Esophagus squamous epithelium (tissue), 5 donors: ENCODE measurements around the gene PRR11. TPM values are rescaled to one million over a fixed set of nuclear protein-coding genes. Genes with fewer than 3 reads are reported as not detected.

ENCODE experiments used
- DNase-seq: peaks from one replicate; lab custom pipeline; 2025; lab: John Stamatoyannopoulos, UW
- H3K27ac ChIP-seq, 4 donors: fragments of 200-600 bp; sonication (generic); one replicate each; pipeline ENCODE4 v1.5.1; 2016 to 2019; ENCODE audit warnings: mild to moderate bottlenecking in 1 of 4
- H3K27me3 ChIP-seq, 4 donors: fragments of 200-600 bp; sonication (generic); 1 replicate in 3 of 4; 2 replicates in 1 of 4; pipeline versions ENCODE4 v1.5.1 to v1.6.0; 2017 to 2021; ENCODE audit warnings: antibody characterized with exemption in 1 of 4
- H3K36me3 ChIP-seq, 3 donors: fragments of 200-600 bp; sonication (generic); one replicate each; pipeline ENCODE4 v1.5.1; 2016 to 2019
- H3K4me1 ChIP-seq, 3 donors: fragments of 200-600 bp; sonication (generic); one replicate each; pipeline ENCODE4 v1.5.1; 2017 to 2019
- H3K4me3 ChIP-seq, 4 donors: fragments of 200-600 bp; sonication (generic); 1 replicate in 3 of 4; 2 replicates in 1 of 4; pipeline ENCODE4 v1.5.1; 2016 to 2019; ENCODE audit warnings: mild to moderate bottlenecking in 2 of 4, moderate library complexity in 1 of 4
- H3K9me3 ChIP-seq, 3 donors: fragments of 200-600 bp; sonication (generic); one replicate each; pipeline ENCODE4 v1.5.1; 2016 to 2019
- POLR2A ChIP-seq, 4 donors: fragments of 450-650 bp; IDR thresholded peaks; one replicate each; pipeline ENCODE4 v1.6.1; 2017; ENCODE audit warnings: antibody characterized with exemption in 4 of 4, mild to moderate bottlenecking in 4 of 4, moderate library complexity in 3 of 4
- WGBS, 2 donors: methylation state at CpG; one replicate each; pipeline ENCODE4 v1.1.5; 2018; 5-methylcytosine and 5-hydroxymethylcytosine counted together
- intact Hi-C: fragments of 100-400 bp; cut with DNase I; formaldehyde crosslinking; loops from one replicate; pipeline ENCODE4 v1.15.0; 2022
- small RNA-seq, 4 donors: library from RNA; depleted of rRNA; stranded (forward); fragments of <200 nt; gene quantifications; one replicate each; pipeline ENCODE3, GENCODE V24; 2016
- total RNA-seq, 4 donors: library from RNA; depleted of rRNA; stranded (reverse); fragments of >200 nt; gene quantifications; one replicate each; pipeline ENCODE4 v1.1.0, GENCODE V29; 2016
- TF ChIP-seq, protein P1 (sequence below), 6 experiments: fragments of 450-650 bp in 4 of 6; fragments of 200-600 bp in 2 of 6; sonication (generic) in 2 of 6; IDR thresholded peaks; one replicate each; pipeline ENCODE4 v1.5.1; 2016 to 2019; ENCODE audit warnings: antibody characterized with exemption in 6 of 6, mild to moderate bottlenecking in 4 of 6, moderate library complexity in 4 of 6
- donor health status: DM: yes; HTN: yes; CAD: no.

PRR11 gene
- total RNA-seq, 4 donors from 2014 or later = 5.1 to 13.4 (median 9.5) TPM

GRCh38 chr17:59238906-59239305, 83.4 kb downstream of the PRR11 start:
- DNase-seq = no peak
- intact Hi-C loops = no loop called here
- Histone ChIP-seq H3K36me3 (no peaks in the 10 kb centered on the region), H3K9me3 (no peaks in the 10 kb centered on the region), H3K27ac (no peak overlapping the region), H3K4me3 (no peak overlapping the region), H3K27me3 (no peaks in the 10 kb centered on the region), H3K4me1 (no peaks in the 10 kb centered on the region)
- 87 to 89% methylated on average over 2 of the region's 2 CpGs for WGBS, 2 donors
- TF ChIP-seq, protein P1, sequence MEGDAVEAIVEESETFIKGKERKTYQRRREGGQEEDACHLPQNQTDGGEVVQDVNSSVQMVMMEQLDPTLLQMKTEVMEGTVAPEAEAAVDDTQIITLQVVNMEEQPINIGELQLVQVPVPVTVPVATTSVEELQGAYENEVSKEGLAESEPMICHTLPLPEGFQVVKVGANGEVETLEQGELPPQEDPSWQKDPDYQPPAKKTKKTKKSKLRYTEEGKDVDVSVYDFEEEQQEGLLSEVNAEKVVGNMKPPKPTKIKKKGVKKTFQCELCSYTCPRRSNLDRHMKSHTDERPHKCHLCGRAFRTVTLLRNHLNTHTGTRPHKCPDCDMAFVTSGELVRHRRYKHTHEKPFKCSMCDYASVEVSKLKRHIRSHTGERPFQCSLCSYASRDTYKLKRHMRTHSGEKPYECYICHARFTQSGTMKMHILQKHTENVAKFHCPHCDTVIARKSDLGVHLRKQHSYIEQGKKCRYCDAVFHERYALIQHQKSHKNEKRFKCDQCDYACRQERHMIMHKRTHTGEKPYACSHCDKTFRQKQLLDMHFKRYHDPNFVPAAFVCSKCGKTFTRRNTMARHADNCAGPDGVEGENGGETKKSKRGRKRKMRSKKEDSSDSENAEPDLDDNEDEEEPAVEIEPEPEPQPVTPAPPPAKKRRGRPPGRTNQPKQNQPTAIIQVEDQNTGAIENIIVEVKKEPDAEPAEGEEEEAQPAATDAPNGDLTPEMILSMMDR (IDR thresholded peaks at IDR 0.05) = no peak
- TF ChIP-seq POLR2A (IDR thresholded peaks at IDR 0.05) = no peak

DNA sequence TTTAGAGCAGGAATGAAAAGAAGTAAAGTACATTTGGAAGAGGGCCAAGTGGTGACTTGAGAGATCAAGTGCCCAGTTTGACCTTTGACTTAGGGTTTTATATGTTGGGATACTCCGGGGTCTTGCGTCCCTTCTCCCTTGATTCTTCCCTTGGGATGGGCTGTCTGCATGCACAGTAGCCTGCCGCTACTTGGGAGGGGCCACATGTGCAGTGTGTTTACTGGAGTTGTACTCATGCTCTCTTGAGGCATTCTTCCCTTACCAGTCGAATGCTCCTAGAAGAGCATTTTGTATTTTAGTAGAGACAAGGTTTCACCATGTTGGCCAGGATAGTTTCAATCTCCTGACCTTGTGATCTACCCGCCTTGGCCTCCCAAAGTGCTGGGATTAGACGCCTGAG, 88.5 kb downstream of the PRR11 start:
- intact Hi-C loops = no loop called here
- no peaks in the 10 kb centered on the region for H3K9me3 ChIP-seq
- no peak overlapping the region for H3K27ac ChIP-seq
- no peaks in the 10 kb centered on the region for H3K27me3 ChIP-seq
- no peak overlapping the region for H3K4me3 ChIP-seq
- H3K36me3 ChIP-seq = peaks cover 0 to 5% (median 0%) of the 10 kb centered on the region in 3 donors
- TF ChIP-seq, protein P1 (IDR thresholded peaks at IDR 0.05) = no peak
- H3K4me1 ChIP-seq = no peaks in the 10 kb centered on the region
- no peak for DNase-seq
- WGBS, 2 donors = 84 to 92% methylated on average over 6 of the region's 6 CpGs

Small RNA genes within 50 kb of the gene (small RNA-seq; reads per million reads assigned to genes)
- 12.7 to 28.8 (median 18.5) reads per million in 4 donors for gene MIR301A
- 11.7 to 24.9 (median 20.6) reads per million in 4 donors for gene MIR454
- 0 reads per million in 4 donors for gene RNU2-58P

Other genes starting within 250 kb of the PRR11 start
- gene TRIM37, start 48.9 kb upstream of the PRR11 start, total RNA-seq = 10 to 100 TPM in 3 of 4 donors, 1 to 10 TPM in 1; 6.6 to 19.5 (median 17.1) TPM
- 10 to 100 TPM; 12.5 to 57.2 (median 37.6) TPM for gene SKA2, start 560 bp upstream of the PRR11 start, total RNA-seq
- gene SMG8, start 54.3 kb downstream of the PRR11 start, total RNA-seq = 10 to 100 TPM in 3 of 4 donors, 1 to 10 TPM in 1; 5.6 to 14.7 (median 12.6) TPM
- 1 to 10 TPM in 2 of 4 donors, under 1 TPM in 1, not detected in 1; 0.59 to 2.0 (median 1.9) TPM for gene GDPD1, start 64.8 kb downstream of the PRR11 start, total RNA-seq
- gene YPEL2, start 175.9 kb downstream of the PRR11 start, total RNA-seq = 10 to 100 TPM in 2 of 4 donors, 1 to 10 TPM in 2; 5.5 to 18.3 (median 11.2) TPM